ENCODE measurements around the gene NRIP2. TPM values are rescaled to one million over a fixed set of nuclear protein-coding genes. Genes with fewer than 3 reads are reported as not detected.

NRIP2 gene
- total and polyA plus RNA-seq, 10 of the 15 experiments (the other 5 are each of a cell fraction or from before 2014, with no cell fraction given), result 0.04 to 0.83 (median 0.42) TPM; not detected in 7

DNA sequence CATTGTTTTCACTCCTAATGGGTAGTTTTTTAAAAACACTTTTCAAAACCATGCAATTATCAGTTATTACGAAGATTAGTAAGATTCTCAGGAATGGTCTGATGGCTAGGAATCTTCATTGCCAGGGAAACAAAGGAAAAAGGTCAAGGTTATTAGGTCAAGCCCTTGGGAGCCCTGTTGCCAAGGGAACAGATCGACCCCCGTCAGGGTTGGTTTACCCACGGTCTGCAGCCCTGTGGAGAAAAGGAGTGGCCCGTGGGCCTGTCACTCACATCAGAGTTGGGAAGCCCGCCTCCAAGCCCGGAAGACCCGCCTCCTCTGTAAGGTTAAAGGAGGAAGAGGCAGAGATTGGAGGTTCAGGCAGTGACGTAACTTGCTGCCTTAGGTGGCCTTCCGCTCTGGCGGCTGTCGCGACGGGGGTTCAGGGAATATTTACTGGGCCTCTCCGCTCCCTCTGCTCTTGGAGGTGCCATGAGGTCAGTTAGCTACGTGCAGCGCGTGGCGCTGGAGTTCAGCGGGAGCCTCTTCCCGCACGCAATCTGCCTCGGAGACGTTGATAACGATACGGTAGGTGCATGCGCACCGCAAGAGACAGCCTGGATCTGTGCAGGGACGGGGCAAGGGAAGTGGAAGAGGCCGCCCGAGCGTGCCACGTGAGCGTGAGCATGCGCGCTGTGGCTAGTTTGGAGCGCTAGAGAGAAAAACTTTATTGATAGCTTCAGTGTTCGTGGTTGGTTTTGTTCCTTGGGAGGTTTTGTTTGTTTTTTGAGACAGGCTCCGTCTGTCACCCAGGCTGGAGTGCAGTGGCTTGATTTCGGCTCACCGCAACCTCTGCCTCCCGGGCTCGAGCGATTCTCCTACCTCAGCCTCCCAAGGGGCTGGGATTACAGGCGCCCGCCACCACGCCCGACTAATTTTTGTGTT is 22.3 kb downstream of the NRIP2 start, which contains the start of gene ITFG2 (continued):
- peak; percentile 93; the same call in 1 of the 2 replicates for TF ChIP-seq STAT1 (conservative IDR thresholded peaks at IDR 0.05)
- peak; percentile 98 for TF ChIP-seq ATF7 (IDR thresholded peaks at IDR 0.05; ENCODE audit: low read depth)
- TF ChIP-seq, protein P1, sequence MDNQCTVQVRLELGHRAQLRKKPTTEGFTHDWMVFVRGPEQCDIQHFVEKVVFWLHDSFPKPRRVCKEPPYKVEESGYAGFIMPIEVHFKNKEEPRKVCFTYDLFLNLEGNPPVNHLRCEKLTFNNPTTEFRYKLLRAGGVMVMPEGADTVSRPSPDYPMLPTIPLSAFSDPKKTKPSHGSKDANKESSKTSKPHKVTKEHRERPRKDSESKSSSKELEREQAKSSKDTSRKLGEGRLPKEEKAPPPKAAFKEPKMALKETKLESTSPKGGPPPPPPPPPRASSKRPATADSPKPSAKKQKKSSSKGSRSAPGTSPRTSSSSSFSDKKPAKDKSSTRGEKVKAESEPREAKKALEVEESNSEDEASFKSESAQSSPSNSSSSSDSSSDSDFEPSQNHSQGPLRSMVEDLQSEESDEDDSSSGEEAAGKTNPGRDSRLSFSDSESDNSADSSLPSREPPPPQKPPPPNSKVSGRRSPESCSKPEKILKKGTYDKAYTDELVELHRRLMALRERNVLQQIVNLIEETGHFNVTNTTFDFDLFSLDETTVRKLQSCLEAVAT (IDR thresholded peaks at IDR 0.05), result peak; percentile 89
- TF ChIP-seq, protein P2, sequence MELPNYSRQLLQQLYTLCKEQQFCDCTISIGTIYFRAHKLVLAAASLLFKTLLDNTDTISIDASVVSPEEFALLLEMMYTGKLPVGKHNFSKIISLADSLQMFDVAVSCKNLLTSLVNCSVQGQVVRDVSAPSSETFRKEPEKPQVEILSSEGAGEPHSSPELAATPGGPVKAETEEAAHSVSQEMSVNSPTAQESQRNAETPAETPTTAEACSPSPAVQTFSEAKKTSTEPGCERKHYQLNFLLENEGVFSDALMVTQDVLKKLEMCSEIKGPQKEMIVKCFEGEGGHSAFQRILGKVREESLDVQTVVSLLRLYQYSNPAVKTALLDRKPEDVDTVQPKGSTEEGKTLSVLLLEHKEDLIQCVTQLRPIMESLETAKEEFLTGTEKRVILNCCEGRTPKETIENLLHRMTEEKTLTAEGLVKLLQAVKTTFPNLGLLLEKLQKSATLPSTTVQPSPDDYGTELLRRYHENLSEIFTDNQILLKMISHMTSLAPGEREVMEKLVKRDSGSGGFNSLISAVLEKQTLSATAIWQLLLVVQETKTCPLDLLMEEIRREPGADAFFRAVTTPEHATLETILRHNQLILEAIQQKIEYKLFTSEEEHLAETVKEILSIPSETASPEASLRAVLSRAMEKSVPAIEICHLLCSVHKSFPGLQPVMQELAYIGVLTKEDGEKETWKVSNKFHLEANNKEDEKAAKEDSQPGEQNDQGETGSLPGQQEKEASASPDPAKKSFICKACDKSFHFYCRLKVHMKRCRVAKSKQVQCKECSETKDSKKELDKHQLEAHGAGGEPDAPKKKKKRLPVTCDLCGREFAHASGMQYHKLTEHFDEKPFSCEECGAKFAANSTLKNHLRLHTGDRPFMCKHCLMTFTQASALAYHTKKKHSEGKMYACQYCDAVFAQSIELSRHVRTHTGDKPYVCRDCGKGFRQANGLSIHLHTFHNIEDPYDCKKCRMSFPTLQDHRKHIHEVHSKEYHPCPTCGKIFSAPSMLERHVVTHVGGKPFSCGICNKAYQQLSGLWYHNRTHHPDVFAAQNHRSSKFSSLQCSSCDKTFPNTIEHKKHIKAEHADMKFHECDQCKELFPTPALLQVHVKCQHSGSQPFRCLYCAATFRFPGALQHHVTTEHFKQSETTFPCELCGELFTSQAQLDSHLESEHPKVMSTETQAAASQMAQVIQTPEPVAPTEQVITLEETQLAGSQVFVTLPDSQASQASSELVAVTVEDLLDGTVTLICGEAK (IDR thresholded peaks at IDR 0.05; ENCODE audit: borderline replicate concordance), result peak; percentile 100
- TF ChIP-seq MYB (IDR thresholded peaks at IDR 0.05; ENCODE audit: borderline replicate concordance, low read depth, low read length), result no peak; the same call in 1 of the 2 replicates
- TF ChIP-seq, protein P3, sequence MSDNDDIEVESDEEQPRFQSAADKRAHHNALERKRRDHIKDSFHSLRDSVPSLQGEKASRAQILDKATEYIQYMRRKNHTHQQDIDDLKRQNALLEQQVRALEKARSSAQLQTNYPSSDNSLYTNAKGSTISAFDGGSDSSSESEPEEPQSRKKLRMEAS (IDR thresholded peaks at IDR 0.05; ENCODE audit: low read depth, low read length), result peak; percentile 93
- peak; percentile 100 for TF ChIP-seq NR2F1 (conservative IDR thresholded peaks at IDR 0.05)
- TF ChIP-seq, protein P4, sequence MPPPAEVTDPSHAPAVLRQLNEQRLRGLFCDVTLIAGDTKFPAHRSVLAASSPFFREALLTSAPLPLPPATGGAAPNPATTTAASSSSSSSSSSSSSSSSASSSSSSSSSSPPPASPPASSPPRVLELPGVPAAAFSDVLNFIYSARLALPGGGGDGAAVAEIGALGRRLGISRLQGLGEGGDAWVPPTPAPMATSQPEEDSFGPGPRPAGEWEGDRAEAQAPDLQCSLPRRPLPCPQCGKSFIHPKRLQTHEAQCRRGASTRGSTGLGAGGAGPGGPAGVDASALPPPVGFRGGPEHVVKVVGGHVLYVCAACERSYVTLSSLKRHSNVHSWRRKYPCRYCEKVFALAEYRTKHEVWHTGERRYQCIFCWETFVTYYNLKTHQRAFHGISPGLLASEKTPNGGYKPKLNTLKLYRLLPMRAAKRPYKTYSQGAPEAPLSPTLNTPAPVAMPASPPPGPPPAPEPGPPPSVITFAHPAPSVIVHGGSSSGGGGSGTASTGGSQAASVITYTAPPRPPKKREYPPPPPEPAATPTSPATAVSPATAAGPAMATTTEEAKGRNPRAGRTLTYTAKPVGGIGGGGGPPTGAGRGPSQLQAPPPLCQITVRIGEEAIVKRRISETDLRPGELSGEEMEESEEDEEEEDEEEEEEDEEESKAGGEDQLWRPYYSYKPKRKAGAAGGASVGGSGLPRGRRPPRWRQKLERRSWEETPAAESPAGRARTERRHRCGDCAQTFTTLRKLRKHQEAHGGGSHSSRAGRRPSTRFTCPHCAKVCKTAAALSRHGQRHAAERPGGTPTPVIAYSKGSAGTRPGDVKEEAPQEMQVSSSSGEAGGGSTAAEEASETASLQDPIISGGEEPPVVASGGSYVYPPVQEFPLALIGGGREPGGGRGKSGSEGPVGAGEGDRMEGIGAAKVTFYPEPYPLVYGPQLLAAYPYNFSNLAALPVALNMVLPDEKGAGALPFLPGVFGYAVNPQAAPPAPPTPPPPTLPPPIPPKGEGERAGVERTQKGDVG (CRISPR knock-in tag; IDR thresholded peaks at IDR 0.05), result no peak
- TF ChIP-seq BACH1 (IDR thresholded peaks at IDR 0.05; ENCODE audit: borderline replicate concordance), result peak; percentile 93
- peak; percentile 99 for TF ChIP-seq PML (IDR thresholded peaks at IDR 0.05; ENCODE audit: low read length)
- peak; percentile 96 for TF ChIP-seq RUNX3 (IDR thresholded peaks at IDR 0.05; ENCODE audit: low read length)
- TF ChIP-seq, protein P5, sequence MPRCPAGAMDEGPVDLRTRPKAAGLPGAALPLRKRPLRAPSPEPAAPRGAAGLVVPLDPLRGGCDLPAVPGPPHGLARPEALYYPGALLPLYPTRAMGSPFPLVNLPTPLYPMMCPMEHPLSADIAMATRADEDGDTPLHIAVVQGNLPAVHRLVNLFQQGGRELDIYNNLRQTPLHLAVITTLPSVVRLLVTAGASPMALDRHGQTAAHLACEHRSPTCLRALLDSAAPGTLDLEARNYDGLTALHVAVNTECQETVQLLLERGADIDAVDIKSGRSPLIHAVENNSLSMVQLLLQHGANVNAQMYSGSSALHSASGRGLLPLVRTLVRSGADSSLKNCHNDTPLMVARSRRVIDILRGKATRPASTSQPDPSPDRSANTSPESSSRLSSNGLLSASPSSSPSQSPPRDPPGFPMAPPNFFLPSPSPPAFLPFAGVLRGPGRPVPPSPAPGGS (IDR thresholded peaks at IDR 0.05; ENCODE audit: borderline replicate concordance, insufficient read depth, low read depth, low read length, poor library complexity, severe bottlenecking), result no peak
- peak; percentile 64; the same call in 1 of the 2 replicates for TF ChIP-seq TCF7 (IDR thresholded peaks at IDR 0.05; ENCODE audit: borderline replicate concordance)
- no peak for TF ChIP-seq EZH2 (IDR thresholded peaks at IDR 0.05; ENCODE audit: borderline replicate concordance, control insufficient read depth, low read depth, low read length)
- TF ChIP-seq TARDBP (IDR thresholded peaks at IDR 0.05; ENCODE audit: borderline replicate concordance), result peak; percentile 95
